GM18517 (cell line): ENCODE data around the gene TAAR8.
"Not testable (repeated sequence)": the region's sequence is repeated elsewhere in the genome, so short reads cannot be mapped to it uniquely, and the experiment has no call there.

Experiments
- ATAC-seq: cut with Tn5 transposase; IDR thresholded peaks from one replicate; pipeline ENCODE4 v1.9.1; 2021; ENCODE audit warnings: mild to moderate bottlenecking, moderate library complexity; ENCODE audit not compliant: unreplicated experiment

Gene TAAR8

GRCh38 chr6:132552372-132552771 is at the start of gene TAAR8:
TSS of gene TAAR8 (plus strand) at chr6:132552672. CDS start at chr6:132552693, 21 bp downstream.
- ATAC-seq, result no peak

GRCh38 chr6:132504757-132505156 is 47.7 kb upstream of the TAAR8 start:
- no peak for ATAC-seq

GRCh38 chr6:132505158-132505557 is 47.3 kb upstream of the TAAR8 start:
- no peak for ATAC-seq

- ATAC-seq, result no peak
These were observed 46.0 kb upstream of the TAAR8 start for GRCh38 chr6:132506461-132506860.

- no peak for ATAC-seq
These were observed 45.3 kb upstream of the TAAR8 start for GRCh38 chr6:132506869-132507808.

GRCh38 chr6:132511210-132511830 is 41.2 kb upstream of the TAAR8 start:
- ATAC-seq, result no peak

- no peak for ATAC-seq
These were observed 40.6 kb upstream of the TAAR8 start for GRCh38 chr6:132511831-132512220.

- no peak for ATAC-seq
These were observed 40.2 kb upstream of the TAAR8 start for GRCh38 chr6:132512342-132512637.

- ATAC-seq, result peak; percentile 93
These were observed 39.5 kb upstream of the TAAR8 start, which contains the start of gene STX7 for GRCh38 chr6:132512638-132513632. TSS of gene STX7 (minus strand) at chr6:132513116. CDS start at chr6:132503530, 9,586 bp downstream.

GRCh38 chr6:132513831-132514545 is 38.5 kb upstream of the TAAR8 start:
- no peak for ATAC-seq

GRCh38 chr6:132515386-132515785 is 37.1 kb upstream of the TAAR8 start:
- no peak for ATAC-seq

GRCh38 chr6:132520953-132521352 is 31.5 kb upstream of the TAAR8 start:
- ATAC-seq, result no peak

GRCh38 chr6:132524646-132525045 is 27.8 kb upstream of the TAAR8 start:
- no peak for ATAC-seq

- no peak for ATAC-seq
These were observed 26.6 kb upstream of the TAAR8 start for GRCh38 chr6:132525866-132526265.

- ATAC-seq, result no peak
These were observed 26.0 kb upstream of the TAAR8 start for GRCh38 chr6:132526461-132526860.

GRCh38 chr6:132527791-132528190 is 24.7 kb upstream of the TAAR8 start:
- no peak for ATAC-seq

- peak; percentile 96 for ATAC-seq
These were observed 22.0 kb upstream of the TAAR8 start for GRCh38 chr6:132530293-132530974.

- ATAC-seq, result not testable (repeated sequence)
These were observed 17.9 kb upstream of the TAAR8 start for GRCh38 chr6:132534546-132534945.

GRCh38 chr6:132537145-132537544 is 15.3 kb upstream of the TAAR8 start:
- ATAC-seq, result no peak

- no peak for ATAC-seq
These were observed 14.5 kb upstream of the TAAR8 start, which contains the start of gene TAAR9 for GRCh38 chr6:132537977-132538376. TSS of gene TAAR9 (plus strand) at chr6:132538277. CDS start at chr6:132538290, 13 bp downstream.
